Ishikawa (cell line): ENCODE measurements around the gene HOXA3.
A peak's percentile ranks its signal among the peaks of the same experiment; 100 is the strongest.

Experiments
- CEBPB ChIP-seq: IDR thresholded peaks from 2 replicates; pipeline ENCODE4 v1.6.1; 2012
- CREB1 ChIP-seq: IDR thresholded peaks from 2 replicates; pipeline ENCODE4 v1.6.1; 2012; ENCODE audit warnings: low read depth
- EGR1 ChIP-seq: IDR thresholded peaks from 2 replicates; pipeline ENCODE4 v1.6.1; 2012
- EP300 ChIP-seq: IDR thresholded peaks from 2 replicates; pipeline ENCODE4 v1.6.1; 2012; ENCODE audit warnings: borderline replicate concordance
- FOXM1 ChIP-seq: IDR thresholded peaks from 2 replicates; pipeline ENCODE4 v1.6.1; 2012; ENCODE audit warnings: low read depth, borderline replicate concordance
- NFIC ChIP-seq: IDR thresholded peaks from 2 replicates; pipeline ENCODE4 v1.6.1; 2012
- RAD21 ChIP-seq: IDR thresholded peaks from 2 replicates; pipeline ENCODE4 v1.6.1; 2012; ENCODE audit warnings: low read depth
- TAF1 ChIP-seq: IDR thresholded peaks from 2 replicates; pipeline ENCODE4 v1.6.1; 2012; ENCODE audit warnings: low read depth, mild to moderate bottlenecking
- TCF12 ChIP-seq: IDR thresholded peaks from 2 replicates; pipeline ENCODE4 v1.6.1; 2012; ENCODE audit warnings: low read depth
- TEAD4 ChIP-seq: IDR thresholded peaks from 2 replicates; pipeline ENCODE4 v1.6.1; 2012
- YY1 ChIP-seq: IDR thresholded peaks from 2 replicates; pipeline ENCODE4 v1.6.1; 2012; ENCODE audit warnings: low read depth
- ZBTB7A ChIP-seq: IDR thresholded peaks from 2 replicates; pipeline ENCODE4 v1.6.1; 2012; ENCODE audit warnings: low read depth
- TF ChIP-seq, protein P1 (sequence below): IDR thresholded peaks from 2 replicates; pipeline ENCODE4 v1.6.1; 2012
- TF ChIP-seq, protein P2 (sequence below): IDR thresholded peaks from 2 replicates; pipeline ENCODE4 v1.6.1; 2012; ENCODE audit warnings: low read depth, mild to moderate bottlenecking

DNA sequence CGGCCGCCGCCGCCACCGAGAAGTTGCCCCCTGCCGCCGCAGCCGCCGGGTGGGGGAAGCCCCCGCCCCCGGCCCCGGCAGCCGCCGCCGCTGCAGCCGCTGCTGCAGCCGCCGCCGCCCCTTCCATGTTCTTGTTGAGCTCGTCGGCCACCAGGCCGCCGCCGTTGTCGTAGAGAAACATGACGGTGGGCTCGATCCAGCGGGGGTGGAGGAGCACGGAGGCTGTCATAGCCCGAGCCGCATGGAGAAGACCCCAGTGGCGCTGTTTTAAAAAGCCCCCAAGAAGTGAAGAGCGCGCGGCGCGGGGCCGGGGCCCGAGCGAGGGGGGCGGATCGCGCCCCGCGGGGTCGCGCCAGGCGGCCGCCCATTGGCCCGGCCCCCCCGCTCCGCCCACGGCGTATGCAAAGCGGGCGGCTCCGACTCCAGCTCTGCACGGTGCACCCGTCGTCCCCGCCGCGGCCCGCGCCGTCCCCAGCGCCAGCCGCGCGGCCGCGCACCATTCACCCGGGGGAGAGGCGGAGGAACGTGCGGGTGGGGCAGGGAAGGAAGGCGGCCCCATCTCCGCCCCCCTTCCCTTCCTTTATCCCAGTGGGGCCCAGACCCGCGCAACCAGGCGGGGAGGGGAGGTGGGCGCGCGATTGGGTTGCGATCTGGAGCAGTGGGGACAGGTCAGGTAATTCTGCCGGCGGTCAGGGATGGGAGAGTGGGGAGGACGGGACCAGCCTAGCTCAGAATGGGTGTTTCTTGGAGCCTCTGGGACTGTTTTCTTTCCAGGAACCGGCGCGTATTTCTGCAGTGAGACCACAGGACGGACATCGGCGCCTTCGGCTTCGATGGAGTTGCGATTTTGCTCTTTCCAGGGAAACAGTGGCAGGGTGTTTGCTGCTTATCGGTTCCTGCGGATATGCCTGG, 47.7 kb upstream of the HOXA3 start, which contains the start of gene HOXA13:
- TF ChIP-seq YY1 = no peak
- no peak for TF ChIP-seq EP300
- TF ChIP-seq, protein P1, sequence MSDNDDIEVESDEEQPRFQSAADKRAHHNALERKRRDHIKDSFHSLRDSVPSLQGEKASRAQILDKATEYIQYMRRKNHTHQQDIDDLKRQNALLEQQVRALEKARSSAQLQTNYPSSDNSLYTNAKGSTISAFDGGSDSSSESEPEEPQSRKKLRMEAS = peak; percentile 45; the same call in 1 of the 2 replicates
- no peak for TF ChIP-seq TEAD4
- TF ChIP-seq TAF1 = no peak
- TF ChIP-seq CREB1 = no peak
- peak; percentile 50 for TF ChIP-seq EGR1
- TF ChIP-seq CEBPB = no peak
- TF ChIP-seq, protein P2, sequence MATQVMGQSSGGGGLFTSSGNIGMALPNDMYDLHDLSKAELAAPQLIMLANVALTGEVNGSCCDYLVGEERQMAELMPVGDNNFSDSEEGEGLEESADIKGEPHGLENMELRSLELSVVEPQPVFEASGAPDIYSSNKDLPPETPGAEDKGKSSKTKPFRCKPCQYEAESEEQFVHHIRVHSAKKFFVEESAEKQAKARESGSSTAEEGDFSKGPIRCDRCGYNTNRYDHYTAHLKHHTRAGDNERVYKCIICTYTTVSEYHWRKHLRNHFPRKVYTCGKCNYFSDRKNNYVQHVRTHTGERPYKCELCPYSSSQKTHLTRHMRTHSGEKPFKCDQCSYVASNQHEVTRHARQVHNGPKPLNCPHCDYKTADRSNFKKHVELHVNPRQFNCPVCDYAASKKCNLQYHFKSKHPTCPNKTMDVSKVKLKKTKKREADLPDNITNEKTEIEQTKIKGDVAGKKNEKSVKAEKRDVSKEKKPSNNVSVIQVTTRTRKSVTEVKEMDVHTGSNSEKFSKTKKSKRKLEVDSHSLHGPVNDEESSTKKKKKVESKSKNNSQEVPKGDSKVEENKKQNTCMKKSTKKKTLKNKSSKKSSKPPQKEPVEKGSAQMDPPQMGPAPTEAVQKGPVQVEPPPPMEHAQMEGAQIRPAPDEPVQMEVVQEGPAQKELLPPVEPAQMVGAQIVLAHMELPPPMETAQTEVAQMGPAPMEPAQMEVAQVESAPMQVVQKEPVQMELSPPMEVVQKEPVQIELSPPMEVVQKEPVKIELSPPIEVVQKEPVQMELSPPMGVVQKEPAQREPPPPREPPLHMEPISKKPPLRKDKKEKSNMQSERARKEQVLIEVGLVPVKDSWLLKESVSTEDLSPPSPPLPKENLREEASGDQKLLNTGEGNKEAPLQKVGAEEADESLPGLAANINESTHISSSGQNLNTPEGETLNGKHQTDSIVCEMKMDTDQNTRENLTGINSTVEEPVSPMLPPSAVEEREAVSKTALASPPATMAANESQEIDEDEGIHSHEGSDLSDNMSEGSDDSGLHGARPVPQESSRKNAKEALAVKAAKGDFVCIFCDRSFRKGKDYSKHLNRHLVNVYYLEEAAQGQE = no peak
- no peak for TF ChIP-seq RAD21
- TF ChIP-seq ZBTB7A = peak; percentile 18; the same call in 1 of the 2 replicates
- TF ChIP-seq NFIC = no peak
- TF ChIP-seq TCF12 = no peak; the same call in 1 of the 2 replicates
- no peak for TF ChIP-seq FOXM1
